Posterior vena cava (tissue), 2 donors: ENCODE results near the gene SART3. TPM values are rescaled to one million over a fixed set of nuclear protein-coding genes. Genes with fewer than 3 reads are reported as not detected.

Experiments used
- DNase-seq: peaks from one replicate; pipeline ENCODE4 v3.0.0-alpha.2; 2020; ENCODE audit warnings: low spot score
- intact Hi-C, 2 donors: fragments of 100-400 bp; cut with DNase I; formaldehyde crosslinking; loops; one replicate each; pipeline versions ENCODE4 v1.14.1 to v1.14.2; 2022 to 2023
- total RNA-seq, 2 donors: library from RNA; stranded (reverse); fragmentation: NEBNext Ultra II Directional; extraction: Animal tissue kit (Norgen Biotek cat#: 25700); gene quantifications; one replicate each; pipeline ENCODE4 v1.2.1, GENCODE V29; 2021
- donor health status: DM: yes; HTN: yes; CAD: no.
- donor health status: DM: yes; HTN: yes; CAD: no.

Gene SART3
- total RNA-seq, 2 donors from 2014 or later: 27.4 to 28.9 TPM

DNA sequence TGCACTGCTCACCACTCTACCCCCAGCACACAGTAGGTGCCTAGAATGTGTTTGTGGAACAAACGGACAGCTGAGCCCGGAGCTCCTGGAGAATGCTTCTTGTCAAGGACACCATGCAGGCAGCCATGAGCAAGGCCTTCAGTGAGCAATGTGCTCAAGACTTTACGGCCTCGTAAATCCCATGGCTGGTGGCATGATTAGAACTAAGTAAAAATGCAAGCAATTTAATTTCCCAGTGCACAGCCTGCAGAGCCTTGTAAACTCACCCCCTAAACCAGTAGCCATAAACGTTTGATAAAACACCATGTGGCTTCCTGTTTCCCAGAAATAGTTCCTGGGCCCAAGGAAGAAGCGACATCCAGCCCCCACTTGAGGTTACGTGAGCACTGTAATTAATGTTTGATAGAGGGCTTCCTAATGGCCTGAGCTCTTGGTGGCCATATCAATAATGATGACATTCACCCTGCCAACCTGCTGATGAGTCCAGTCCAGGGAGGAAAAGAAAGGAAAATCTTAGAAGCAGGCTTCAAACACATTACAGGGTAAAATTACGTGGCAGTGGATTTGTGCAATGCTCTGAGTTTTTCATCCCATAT, 82.3 kb downstream of the SART3 start:
- DNase-seq: no peak
- intact Hi-C loops: no loop called here

GRCh38 chr12:108477881-108478259, 83.1 kb downstream of the SART3 start:
- no peak for DNase-seq
- intact Hi-C loops: no loop called here

GRCh38 chr12:108477055-108477880, 83.7 kb downstream of the SART3 start:
- intact Hi-C loops: no loop called here
- DNase-seq: no peak

DNA sequence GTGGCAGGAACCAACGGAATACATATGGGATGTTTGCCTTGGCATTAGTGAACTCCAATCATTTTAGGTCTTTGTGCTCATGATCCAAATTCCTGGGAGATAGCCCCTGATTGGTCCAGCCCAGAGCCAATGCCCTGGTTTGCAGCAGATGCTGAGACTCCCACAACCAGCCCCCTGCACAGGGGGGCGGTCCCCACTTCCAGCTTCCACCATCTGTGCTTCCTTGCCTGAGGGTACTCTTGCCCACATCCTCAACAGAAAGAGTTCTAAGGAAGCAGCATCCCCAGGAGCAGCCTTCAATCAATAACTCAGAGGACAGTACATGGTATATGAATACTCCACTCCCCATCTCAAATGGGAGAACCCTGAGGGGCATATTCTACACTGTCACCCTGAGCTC, 85.6 kb downstream of the SART3 start:
- DNase-seq: no peak
- intact Hi-C loops: no loop called here

DNA sequence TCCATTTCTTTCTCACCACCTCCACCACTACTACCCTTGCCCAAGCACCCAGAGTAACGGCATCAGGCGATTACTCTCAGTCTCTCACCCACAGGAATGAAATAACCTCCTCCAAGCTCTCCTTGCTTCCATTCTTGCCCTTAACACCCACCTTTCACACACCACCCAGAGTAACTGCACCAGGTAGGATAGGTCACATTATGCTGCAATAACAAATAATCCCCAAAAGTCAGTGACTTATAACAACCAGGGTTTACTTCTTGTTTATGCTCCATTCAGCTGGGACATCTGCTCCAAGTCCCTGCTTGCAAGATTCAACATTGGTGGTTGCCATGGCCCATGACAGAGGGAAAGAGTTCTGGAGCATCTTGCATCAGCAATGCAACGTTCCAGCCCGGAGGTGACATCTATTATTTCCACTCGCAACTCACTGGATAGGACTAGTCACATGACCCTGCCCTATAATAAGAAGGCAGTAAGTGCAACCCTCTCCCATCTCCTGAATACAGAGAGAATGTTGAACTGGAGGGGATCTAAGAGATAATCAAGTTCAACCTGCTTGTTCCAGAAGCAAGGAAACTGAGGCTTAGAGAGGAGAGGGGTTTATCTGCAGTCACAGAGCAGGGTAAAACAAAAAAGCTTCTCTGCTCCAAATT, 87.4 kb downstream of the SART3 start:
- DNase-seq: no peak
- intact Hi-C loops: no loop called here

Other genes with a start within 250 kb of the SART3 start
- gene CMKLR1, start 221.9 kb downstream of the SART3 start, total RNA-seq: 10 to 100 TPM; 44.6 to 53.4 TPM
- gene FICD, start 45.9 kb downstream of the SART3 start, total RNA-seq: 10 to 100 TPM in 1 of 2 donors, 1 to 10 TPM in 1; 10.0 to 11.3 TPM
- gene ISCU, start 1.4 kb upstream of the SART3 start, total RNA-seq: 100 to 1,000 TPM; 113 to 119 TPM
- 10 to 100 TPM; 12.7 to 72.5 TPM for gene TMEM119, start 36.9 kb upstream of the SART3 start, total RNA-seq
- gene SELPLG, start 72.7 kb upstream of the SART3 start, total RNA-seq: 10 to 100 TPM in 1 of 2 donors, 1 to 10 TPM in 1; 5.1 to 14.4 TPM
- gene CORO1C, start 170.3 kb upstream of the SART3 start, total RNA-seq: 100 to 1,000 TPM; 361 to 548 TPM